NCI-H1417 treated with DMSO at 0.1 percent for 48 hours (cell line): ENCODE results near the gene SLC13A2.

ENCODE experiments used
- DNase-seq: peaks from one replicate; lab custom pipeline; 2025; lab: John Stamatoyannopoulos, UW

Gene SLC13A2

DNA sequence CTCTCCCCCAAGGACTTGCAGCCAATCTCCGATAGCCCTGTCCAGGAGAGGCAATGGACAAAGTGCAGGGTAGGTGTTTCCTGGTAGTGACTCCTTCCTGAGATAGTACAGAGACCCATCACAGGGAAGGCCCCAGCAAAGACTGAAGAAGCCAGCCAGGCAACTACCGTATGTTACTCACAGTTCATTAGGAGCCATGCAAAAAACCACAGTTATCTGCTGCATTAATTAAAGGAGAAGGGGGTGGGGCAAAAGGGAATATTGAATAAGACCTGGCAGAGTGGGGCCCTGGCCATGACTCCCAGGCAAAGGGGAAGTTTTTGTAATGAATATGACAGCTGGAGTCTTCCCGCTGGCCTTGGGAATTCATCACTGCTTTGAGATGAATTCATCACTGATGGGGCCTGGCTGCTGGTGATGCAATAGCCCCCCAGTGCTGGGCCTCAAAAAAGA, 2.5 kb upstream of the SLC13A2 start:
- no peak for DNase-seq

DNA sequence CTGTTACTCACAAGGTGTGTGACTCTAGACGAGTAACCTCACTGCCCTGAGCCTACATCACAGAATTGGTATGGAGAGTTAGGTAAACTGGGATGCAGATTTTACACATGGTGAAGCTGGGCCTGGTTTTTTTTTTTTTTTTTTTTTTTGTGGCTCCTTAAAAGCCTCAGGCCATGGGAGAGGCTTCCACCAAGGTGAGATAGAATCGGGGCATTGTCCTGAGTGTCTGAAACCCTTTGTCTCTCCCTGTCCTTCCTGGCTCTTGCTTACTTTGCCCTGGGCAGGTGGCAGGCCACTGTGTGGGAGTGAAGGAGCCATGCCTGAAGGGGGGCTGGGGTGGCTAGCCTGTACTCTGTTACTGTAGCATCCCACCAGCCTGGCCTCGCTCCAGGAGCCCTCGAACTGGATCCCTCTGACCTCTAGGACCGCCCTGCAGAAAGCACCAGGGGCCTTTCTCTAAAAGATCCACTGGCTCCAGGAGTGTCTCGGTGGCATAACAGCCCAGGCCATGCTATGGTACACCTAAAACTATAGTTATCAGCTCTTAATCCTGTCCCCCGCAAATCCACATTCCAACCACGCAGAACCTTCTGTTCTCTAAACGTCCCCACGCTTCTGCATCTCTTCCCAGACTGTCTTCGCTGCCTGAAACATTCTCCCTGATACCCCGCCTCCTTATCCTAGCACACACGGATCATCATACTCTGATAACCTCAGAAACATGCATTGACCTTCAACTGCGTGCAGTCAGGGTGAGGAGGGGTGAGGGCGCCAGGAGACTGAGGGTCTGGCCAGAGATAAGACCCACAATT, 1.7 kb upstream of the SLC13A2 start:
- DNase-seq = no peak

DNA sequence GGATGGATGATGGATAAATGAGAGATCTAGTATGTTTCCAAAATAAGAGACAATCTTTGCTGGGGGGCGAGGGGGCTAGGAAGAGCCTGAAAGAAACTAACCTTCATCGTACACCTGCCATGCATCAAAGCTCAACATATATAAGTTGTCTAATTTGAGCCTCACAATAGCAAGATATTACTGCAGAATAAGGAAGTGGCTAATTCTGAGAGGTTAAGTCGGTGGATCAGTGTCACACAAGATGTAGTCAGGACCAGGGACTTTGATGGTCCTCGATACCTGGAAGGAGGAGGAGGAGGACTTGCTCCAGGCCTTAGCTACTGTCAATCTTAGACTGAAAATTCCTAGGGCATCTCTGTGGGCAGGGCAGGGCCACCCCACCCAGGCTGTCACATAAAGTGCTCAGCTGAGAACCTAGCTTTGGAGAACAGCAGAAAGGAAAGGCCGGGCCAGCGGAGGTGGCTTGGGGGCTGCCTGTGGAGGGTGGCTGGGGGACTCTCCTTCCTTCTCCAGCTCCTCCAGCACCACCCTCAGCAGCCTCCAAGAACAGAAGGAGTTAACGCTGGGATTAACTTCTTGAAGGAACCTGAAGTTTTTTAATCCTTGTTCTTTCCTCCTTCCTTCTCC, 460 bp upstream of the SLC13A2 start:
- no peak for DNase-seq

DNA sequence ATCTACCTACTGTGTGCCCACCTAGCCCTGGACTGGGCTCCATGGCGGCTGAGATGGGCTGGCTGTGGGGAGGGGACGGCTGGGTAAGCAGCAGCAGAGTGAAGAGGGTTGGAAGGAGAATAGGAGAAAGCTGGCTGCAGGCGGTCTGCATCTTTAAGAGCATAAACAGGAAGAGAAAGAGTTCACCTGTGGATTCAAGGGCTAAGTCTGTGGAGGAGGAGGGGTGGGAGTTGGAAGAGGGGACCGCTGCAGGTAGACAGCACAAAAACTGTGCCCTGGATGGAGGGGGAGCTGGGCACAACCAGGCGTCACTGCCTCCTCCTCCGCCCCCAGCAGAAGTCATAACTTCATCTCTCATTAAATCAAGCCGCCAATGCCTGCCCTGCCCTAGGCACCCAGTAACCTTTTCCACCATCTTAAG, 677 bp downstream of the SLC13A2 start:
- DNase-seq = no peak

DNA sequence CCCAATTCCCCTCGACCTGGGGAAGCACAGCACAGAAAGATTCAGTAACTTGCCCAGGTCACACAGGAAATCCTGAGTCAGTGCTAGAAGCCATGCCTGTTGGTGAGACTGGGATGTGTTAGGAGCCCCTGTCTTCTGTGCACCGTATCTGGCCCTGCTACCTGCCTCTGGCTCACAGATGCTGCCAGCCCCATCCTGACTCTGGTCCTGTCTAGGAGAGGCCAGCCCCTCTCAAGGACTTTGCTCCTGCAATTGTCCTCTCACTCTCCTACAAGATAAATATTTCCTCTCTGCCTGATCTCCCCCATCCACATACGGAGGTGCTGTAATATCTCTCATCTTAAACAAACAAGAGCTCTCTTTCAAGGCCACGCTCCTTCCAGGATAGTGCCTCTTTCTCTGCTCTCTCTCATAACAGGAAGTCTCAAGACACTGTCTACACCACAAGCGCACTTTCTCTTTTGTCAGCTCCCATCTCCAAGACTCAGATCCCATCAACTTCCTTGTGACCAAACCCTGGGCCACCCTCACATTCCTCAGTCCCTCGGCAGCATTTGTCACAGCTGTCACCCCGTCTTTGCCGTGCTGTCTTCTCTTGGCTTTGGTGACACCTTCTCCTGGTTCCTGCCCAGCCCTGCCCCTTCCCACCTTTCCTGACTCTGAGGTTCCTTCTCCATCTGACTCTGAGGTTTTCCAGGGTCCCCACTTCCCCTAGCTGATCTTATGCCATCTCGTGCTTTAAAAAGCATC, 1.9 kb downstream of the SLC13A2 start:
- DNase-seq = no peak

DNA sequence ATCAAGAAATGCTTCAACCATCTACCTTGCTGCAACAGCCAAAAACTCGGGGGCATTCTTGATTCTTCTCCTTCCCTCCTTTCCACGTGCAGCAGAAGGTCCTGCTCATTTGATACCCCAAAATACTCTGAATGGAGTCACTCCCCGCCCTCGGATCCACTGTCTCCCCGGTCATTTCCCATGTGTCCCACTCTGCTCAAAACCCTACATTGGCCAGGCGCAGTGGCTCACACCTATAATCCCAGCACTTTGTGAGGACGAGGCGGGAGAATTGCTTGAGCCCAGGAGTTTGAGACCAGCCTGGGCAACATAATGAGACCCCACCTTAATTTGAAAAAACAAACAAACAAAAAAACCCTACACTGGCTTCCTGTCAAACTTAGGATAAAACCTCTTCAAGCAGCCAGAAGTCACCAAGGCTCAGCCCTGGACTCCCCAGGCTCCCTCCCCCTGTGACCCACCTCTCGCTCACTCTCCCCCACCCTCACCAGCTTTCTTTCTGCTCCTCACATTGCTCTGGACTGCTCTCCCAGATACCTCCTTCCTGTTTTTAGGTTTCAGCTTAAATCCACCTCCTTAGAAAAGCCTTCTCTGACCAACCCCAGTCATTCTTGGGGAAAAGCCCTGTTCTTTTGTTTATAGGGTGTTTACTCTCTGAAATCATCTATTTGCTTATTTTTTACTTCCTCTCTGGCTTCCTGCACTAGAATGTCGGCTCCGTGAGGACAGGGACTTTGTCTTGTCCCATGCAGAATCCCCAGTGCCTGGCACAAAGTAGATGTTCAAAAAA, 2.8 kb downstream of the SLC13A2 start:
- no peak for DNase-seq

DNA sequence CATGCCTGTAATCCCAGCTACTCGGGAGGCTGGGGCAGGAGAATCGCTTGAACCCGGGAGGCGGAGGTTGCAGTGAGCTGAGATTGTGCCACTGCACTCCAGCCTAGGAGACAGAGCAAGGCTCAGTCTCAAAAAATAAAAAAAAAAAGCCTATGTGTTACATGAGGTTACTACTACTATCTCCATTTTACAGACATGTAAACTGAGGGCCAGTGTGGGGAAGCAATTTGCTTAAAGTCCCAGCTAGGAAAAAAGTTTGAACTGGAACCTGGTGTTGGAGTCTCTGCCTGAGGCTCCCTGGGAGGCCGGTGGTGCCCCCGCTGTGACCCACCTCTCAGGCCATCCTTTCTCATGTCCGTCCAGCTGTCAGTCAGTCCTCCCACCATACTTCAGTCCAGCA, 4.5 kb downstream of the SLC13A2 start:
- no peak for DNase-seq

DNA sequence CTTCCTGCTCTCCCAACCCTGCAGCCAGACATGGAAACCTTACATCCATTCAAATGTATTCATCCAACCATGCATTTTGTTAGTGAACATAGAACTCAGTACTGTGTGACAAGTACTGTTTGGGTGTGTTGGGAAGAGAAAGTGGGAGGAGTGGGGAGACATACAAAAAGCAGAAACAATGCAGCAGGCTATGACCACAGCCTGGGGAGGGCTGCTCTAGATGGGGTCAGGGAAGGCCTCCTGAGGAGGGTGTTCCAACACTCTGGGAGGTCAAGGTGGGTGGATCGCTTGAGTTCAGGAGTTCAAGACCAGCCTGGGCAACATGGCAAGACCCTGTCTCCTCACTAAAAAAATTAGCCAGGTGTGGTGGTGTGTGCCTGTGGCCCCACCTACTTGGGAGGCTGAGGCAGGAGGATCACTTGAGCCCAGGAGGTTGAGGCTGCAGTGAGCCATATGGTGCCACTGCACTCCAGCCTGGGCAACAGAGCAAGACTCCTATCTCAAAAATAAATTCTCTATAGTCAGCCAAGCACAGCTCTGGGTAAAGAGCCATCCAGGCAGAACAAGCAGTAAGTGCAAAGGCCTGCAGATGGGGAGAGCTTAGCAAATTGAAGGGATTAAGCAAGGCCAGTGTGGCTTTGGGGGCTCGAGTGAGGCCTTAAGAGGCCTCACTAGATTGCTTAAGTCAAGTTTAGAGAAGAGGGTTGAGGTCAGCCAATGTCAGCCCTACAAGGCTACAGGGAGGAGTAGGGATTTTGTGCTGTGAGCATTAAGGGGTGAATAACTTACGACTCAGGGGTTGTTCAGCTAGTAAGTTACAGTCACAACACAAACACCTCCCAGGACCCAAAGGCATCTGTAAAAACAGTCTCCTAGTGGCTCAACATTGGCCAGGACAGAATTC, 5.5 kb downstream of the SLC13A2 start:
- DNase-seq = no peak

DNA sequence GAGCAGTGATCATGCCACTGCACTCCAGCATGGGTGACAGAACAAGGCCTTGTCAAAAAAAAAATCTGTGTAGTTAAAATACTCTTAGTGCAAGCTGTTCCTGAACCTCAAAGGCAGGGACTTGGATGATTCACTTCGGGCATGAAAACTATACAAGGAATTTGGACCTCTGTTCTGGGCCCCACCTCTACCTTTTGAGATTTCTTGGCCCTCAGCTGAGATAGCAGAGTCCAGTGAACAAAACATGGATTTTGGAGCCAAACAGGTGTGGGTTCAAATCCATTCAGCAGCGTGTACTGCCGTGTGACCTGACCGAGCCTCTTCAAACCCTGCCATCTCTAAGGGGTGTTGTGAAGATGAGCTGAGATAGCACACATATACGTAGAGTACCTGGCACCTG, 6.8 kb downstream of the SLC13A2 start:
- no peak for DNase-seq

DNA sequence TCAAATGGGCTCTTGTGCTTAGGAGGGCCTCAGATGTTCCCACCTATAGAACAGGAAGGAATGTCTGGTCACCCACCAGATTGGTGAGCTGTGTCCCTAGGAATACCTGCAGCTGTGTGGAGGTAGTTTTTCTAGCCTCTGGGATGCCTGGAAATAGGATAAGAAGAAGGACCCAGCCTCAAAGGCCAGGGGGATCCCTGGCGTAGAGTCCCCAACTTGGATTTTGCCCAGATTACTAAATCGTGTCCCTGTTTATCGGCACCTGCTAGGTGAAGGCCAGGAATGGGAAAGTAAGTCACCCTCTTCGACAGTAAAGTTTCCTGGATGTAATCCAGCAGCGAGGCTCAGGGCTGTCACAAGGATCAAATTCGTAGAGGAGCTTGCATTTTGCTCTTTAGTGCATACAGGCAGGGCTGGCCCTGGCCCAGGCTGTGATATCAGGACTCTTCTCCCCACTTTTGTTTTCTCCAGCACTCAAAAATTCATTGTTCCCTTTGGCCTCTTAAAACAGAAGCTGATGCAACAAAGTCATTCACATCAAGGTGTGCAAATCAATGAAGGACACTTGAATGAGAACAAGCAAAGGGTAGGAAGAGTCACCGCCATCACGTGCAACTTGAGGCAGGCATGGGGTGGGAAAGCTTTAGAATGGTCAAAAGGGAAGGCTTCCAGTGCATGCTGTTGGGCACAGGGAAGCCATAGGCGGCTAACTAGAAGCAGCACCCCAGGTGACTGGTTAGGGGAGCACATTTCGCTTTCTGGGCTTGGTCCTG, 7.5 kb downstream of the SLC13A2 start:
- DNase-seq = no peak

DNA sequence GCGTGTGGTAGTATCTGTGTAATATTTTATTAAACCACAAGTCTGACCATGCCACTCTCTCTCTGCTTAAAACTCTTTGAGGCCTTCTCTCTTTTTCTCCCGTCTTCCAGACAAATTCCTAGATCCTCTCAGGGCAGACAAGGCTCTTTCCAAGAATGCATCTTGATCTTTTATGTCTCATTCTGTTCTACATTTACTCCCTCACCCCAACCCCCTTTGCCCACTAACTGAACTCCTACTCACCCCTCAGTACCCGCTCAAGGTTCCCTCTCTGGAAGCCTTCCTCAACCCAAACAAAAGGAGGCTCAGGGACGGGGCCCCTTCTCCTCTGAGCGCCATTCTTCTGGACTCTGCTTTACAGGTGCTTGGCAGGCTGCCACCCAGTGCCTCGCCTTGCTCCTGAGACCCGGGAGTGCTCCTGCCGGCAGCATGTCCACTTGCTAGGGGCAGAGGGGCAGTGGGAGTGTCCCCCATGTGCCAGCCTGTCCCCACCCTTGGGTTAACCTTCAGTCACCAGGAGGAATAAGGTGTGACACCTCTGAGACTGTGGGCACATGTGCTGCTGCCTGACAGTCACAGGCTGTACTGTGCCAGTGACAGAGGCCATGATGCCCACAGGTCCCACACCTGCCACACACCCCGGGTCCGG, 9.2 kb downstream of the SLC13A2 start:
- DNase-seq = no peak

DNA sequence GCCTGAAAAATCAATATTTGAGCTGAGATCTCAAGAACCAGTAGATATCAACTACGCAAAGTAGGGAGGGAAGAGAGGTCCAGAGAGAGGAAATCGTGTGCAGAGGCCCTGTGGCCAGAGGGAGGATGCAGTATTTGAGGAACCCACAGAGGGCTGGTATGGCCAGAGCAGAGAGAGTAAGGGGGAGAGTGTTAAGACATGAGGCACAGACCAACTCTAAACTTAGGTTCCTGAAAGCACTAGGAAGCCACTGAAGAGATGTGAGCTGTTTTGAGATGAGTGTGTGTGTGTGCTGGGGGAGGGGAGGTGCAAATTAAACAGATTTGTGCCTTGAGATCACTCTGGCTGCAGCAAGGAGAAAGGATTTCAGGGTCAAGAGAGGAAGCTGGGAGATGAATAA, 10.9 kb downstream of the SLC13A2 start:
- no peak for DNase-seq

DNA sequence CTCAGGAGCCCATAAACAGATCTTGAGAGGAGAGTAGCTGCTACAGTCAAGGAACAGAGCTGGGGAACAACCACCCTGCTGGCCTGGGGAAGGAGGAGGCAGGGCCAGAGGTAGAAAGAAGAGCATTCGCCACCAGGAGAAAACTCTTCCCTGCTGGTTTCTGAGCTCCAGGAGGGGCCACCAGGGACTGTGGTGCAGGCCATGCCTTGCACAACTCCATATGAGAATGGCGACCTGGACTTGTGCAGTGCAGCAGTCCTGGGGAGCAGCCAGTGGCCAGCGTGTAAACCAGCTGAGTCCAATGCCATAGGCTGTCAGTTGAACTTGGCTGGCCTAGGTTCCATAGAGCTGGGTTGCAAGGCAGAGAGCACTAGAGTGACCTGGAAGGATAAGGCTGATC, 11.6 kb downstream of the SLC13A2 start:
- DNase-seq = no peak

DNA sequence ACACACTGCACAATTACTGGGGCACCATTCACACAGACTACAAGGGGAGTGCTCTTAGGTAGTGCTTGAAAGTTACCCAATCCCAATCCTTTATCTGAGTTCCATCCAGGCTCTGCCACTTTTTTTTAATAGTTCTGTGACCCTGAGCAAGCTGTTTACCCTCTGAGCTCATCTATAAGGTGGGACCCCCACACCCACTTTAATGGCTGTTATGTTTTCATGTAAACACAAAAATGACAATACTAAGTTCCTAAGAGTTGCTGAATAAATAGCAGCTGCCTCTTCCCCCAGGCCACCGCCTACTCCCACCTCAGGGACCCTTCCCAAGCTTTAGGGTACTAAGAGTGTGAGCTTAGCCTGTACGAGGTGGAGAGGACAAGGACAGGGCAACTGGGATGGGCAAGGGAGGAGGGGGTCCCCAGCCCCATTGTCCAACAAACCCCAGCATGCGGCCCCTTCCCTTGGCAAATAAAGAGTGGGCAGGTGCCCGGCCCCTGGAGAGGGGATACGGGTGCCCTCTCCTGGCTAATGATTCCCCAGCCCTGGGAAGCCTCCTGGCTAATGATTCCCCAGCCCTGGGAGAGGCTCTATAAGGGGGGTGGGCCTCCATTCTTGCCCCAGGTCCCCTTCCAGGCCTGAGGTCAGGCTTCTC, 14.6 kb downstream of the SLC13A2 start:
- no peak for DNase-seq

DNA sequence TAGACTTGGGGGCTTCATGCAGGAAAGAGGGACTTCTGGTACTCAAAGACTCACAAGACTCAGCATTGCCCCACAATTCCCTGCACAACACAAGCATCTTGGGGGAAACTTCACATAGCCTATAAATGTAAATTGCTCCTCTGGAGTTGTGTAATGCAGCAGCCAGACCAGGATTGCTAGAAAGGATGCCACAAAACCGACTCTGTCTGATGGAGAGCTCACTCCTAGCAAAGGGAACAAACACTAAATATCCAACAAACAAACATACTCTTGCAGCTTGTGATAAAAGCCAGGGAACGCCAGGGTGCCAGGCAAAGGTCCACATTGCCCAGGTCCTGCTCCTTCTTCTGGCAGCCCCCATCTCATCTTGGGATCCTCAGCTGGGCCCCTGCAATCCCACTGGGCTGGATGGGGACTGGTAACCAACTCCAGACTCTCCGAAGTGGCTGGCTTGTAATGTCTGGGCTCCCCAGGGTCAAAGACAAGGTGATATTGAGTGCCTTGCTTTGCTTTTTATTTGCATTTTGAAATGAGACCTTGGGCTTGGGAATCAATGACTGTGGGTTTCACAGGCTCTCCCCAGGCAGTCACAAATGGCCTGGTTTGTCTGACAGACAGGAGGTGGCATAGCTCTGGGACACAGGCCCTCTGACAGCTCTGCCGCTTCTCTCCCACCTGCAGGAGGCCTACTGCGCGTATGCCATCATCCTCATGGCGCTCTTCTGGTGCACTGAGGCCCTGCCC, 15.3 kb downstream of the SLC13A2 start:
- DNase-seq = no peak

DNA sequence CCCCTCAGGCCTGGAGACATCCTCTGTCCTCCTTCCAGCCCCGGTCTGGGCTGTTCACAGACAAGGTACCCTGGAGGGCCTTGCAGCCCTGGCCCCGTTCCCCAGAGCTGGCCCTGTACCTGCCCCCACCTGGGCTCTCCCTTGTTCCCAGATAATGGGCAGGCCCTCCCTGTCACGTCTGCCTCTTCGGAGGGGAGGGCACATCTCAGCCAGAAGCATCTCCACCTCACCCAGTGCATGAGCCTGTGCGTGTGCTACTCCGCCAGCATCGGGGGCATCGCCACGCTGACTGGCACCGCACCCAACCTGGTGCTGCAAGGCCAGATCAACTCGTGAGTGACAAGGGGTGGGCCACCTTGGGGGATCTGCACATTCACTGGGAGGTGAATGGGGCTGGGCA, 17.8 kb downstream of the SLC13A2 start:
- DNase-seq = no peak

DNA sequence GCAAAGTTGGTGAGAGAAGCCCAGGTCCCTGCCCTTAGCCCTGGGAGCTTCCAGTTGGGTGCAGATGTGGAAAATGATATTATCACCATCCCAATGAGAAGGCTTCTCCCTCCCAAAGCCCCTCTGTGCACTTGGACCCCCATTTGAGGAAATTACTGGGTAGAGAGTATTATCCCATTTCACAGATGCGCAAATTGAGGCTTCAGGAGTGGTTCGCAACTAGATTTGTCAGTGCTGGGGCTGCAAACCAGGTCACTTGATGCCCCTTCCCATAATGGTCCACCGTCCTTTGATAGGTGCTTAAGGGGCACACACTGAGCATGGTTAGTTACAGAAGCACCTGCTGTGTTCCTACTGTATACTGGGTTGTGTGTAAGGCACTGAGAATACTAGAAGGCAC, 18.4 kb downstream of the SLC13A2 start:
- no peak for DNase-seq
